ENCODE data around the gene ZBTB7C. TPM values are rescaled to one million over a fixed set of nuclear protein-coding genes. Genes with fewer than 3 reads are reported as not detected.

Gene ZBTB7C
- total and polyA plus RNA-seq, 2 experiments from 2014 or later = 2.3 to 5.5 TPM

- H3K27me3 ChIP-seq = no peaks in the 10 kb centered on the region
- no peaks in the 10 kb centered on the region for H3K36me3 ChIP-seq
- H3K4me3 ChIP-seq = no peak overlapping the region
- no peak for DNase-seq (ENCODE audit: low read depth in 1 of 2, low spot score in 1 of 2)
- no peaks in the 10 kb centered on the region for H3K4me1 ChIP-seq (ENCODE audit: low read depth)
- TF ChIP-seq CTCF (IDR thresholded peaks at IDR 0.05; ENCODE audit: low read depth, low read length) = no peak
- no peak overlapping the region for H3K27ac ChIP-seq
- H3K9me3 ChIP-seq (ENCODE audit: low read depth) = no peaks in the 10 kb centered on the region
Measured at GRCh38 chr18:48043166-48043565, 366.0 kb downstream of the ZBTB7C start.

GRCh38 chr18:48042431-48042830 is 366.8 kb downstream of the ZBTB7C start:
- Histone ChIP-seq H3K27ac (no peak overlapping the region), H3K4me1 (ENCODE audit: low read depth) (no peaks in the 10 kb centered on the region), H3K4me3 (no peak overlapping the region), H3K9me3 (ENCODE audit: low read depth) (no peaks in the 10 kb centered on the region), H3K36me3 (no peaks in the 10 kb centered on the region), H3K27me3 (no peaks in the 10 kb centered on the region)
- no peak for DNase-seq (ENCODE audit: low read depth in 1 of 2, low spot score in 1 of 2)
- no peak for TF ChIP-seq CTCF (IDR thresholded peaks at IDR 0.05; ENCODE audit: low read depth, low read length)

GRCh38 chr18:48040457-48041110 is 368.6 kb downstream of the ZBTB7C start:
- no peaks in the 10 kb centered on the region for H3K36me3 ChIP-seq
- DNase-seq (ENCODE audit: low read depth in 1 of 2, low spot score in 1 of 2) = no peak
- H3K27me3 ChIP-seq = no peaks in the 10 kb centered on the region
- no peak overlapping the region for H3K4me3 ChIP-seq
- H3K9me3 ChIP-seq (ENCODE audit: low read depth) = no peaks in the 10 kb centered on the region
- TF ChIP-seq CTCF (IDR thresholded peaks at IDR 0.05; ENCODE audit: low read depth, low read length) = no peak
- no peaks in the 10 kb centered on the region for H3K4me1 ChIP-seq (ENCODE audit: low read depth)
- H3K27ac ChIP-seq = no peak overlapping the region

GRCh38 chr18:48039769-48040215 is 369.4 kb downstream of the ZBTB7C start:
- Histone ChIP-seq H3K4me1 (ENCODE audit: low read depth) (peaks cover 6% of the 10 kb centered on the region), H3K9me3 (ENCODE audit: low read depth) (no peaks in the 10 kb centered on the region), H3K4me3 (no peak overlapping the region), H3K27ac (no peak overlapping the region), H3K27me3 (no peaks in the 10 kb centered on the region), H3K36me3 (no peaks in the 10 kb centered on the region)
- no peak for TF ChIP-seq CTCF (IDR thresholded peaks at IDR 0.05; ENCODE audit: low read depth, low read length)
- no peak for DNase-seq (ENCODE audit: low read depth in 1 of 2, low spot score in 1 of 2)

GRCh38 chr18:48038636-48039035 is 370.5 kb downstream of the ZBTB7C start:
- Histone ChIP-seq H3K4me1 (ENCODE audit: low read depth) (peaks cover 6% of the 10 kb centered on the region), H3K36me3 (no peaks in the 10 kb centered on the region), H3K27ac (no peak overlapping the region), H3K9me3 (ENCODE audit: low read depth) (no peaks in the 10 kb centered on the region), H3K27me3 (no peaks in the 10 kb centered on the region), H3K4me3 (no peak overlapping the region)
- DNase-seq (ENCODE audit: low read depth in 1 of 2, low spot score in 1 of 2) = no peak
- no peak for TF ChIP-seq CTCF (IDR thresholded peaks at IDR 0.05; ENCODE audit: low read depth, low read length)

All from cardiac muscle cell (in vitro differentiated cells and primary cell).